T47D (cell line): ENCODE data around the gene PRKG1.

Source experiments
- DNase-seq, 2 experiments: peaks; one replicate each; pipeline versions ENCODE4 v3.0.0 to v3.0.0-alpha.2; 2011 to 2012; ENCODE audit warnings: low read depth in 1 of 2, low spot score in 1 of 2
- JUND ChIP-seq: IDR thresholded peaks from 2 replicates; pipeline ENCODE4 v1.6.1; 2012; ENCODE audit warnings: low read depth
- in situ Hi-C: cut with HindIII; loops from 2 replicates; pipeline ENCODE4 v1.10.0; 2016; ENCODE audit warnings: low sequenced_read_pairs, low pct_unique_long_range_greater_than_20kb

Gene PRKG1

GRCh38 chr10:51074238-51075028, at the start of gene PRKG1:
Gene PRKG1 (plus strand): TSS chr10:51074487.
- DNase-seq: peak; percentile 87 to 90
- in situ Hi-C loops: no loop called here
- TF ChIP-seq JUND: no peak

GRCh38 chr10:51028420-51028819, 45.9 kb upstream of the PRKG1 start:
- DNase-seq: no peak
- no peak for TF ChIP-seq JUND
- in situ Hi-C loops: no loop called here

- no peak for DNase-seq
- no peak for TF ChIP-seq JUND
- in situ Hi-C loops: no loop called here
Observed at GRCh38 chr10:51029172-51029641, 45.1 kb upstream of the PRKG1 start.

- DNase-seq: no peak
- no peak for TF ChIP-seq JUND
- in situ Hi-C loops: no loop called here
Observed at GRCh38 chr10:51030480-51030879, 43.8 kb upstream of the PRKG1 start.

- DNase-seq: peak in 1 of 2 experiments; percentile 36
- no peak for TF ChIP-seq JUND
- in situ Hi-C loops: no loop called here
Observed at GRCh38 chr10:51031950-51032349, 42.3 kb upstream of the PRKG1 start.

GRCh38 chr10:51034769-51035168, 39.5 kb upstream of the PRKG1 start:
- DNase-seq: peak in 1 of 2 experiments; percentile 25
- in situ Hi-C loops: no loop called here
- TF ChIP-seq JUND: no peak

GRCh38 chr10:51035344-51035743, 38.9 kb upstream of the PRKG1 start:
- in situ Hi-C loops: no loop called here
- no peak for TF ChIP-seq JUND
- peak; percentile 12 to 90 for DNase-seq

GRCh38 chr10:51045871-51046270, 28.4 kb upstream of the PRKG1 start:
- no peak for TF ChIP-seq JUND
- in situ Hi-C loops: no loop called here
- DNase-seq: no peak

- DNase-seq: no peak
- in situ Hi-C loops: no loop called here
- no peak for TF ChIP-seq JUND
Observed at GRCh38 chr10:51046654-51047053, 27.6 kb upstream of the PRKG1 start.

GRCh38 chr10:51047857-51048256, 26.4 kb upstream of the PRKG1 start:
- peak in 1 of 2 experiments; percentile 47 for DNase-seq
- in situ Hi-C loops: no loop called here
- TF ChIP-seq JUND: no peak

- no peak for DNase-seq
- in situ Hi-C loops: no loop called here
Observed at GRCh38 chr10:51048792-51049191, 25.5 kb upstream of the PRKG1 start.

GRCh38 chr10:51052163-51052562, 22.1 kb upstream of the PRKG1 start:
- TF ChIP-seq JUND: no peak
- in situ Hi-C loops: no loop called here
- no peak for DNase-seq

More at GRCh38 chr10:51048792-51049191, 25.5 kb upstream of the PRKG1 start:
- TF ChIP-seq JUND: no peak

- in situ Hi-C loops: no loop called here
- no peak for DNase-seq
- TF ChIP-seq JUND: no peak
Observed at GRCh38 chr10:51057925-51058324, 16.4 kb upstream of the PRKG1 start.
